ENCODE measurements around the gene CHST12.
"Not testable (repeated sequence)": the region's sequence is repeated elsewhere in the genome, so short reads cannot be mapped to it uniquely, and the experiment has no call there.

The CHST12 gene

DNA sequence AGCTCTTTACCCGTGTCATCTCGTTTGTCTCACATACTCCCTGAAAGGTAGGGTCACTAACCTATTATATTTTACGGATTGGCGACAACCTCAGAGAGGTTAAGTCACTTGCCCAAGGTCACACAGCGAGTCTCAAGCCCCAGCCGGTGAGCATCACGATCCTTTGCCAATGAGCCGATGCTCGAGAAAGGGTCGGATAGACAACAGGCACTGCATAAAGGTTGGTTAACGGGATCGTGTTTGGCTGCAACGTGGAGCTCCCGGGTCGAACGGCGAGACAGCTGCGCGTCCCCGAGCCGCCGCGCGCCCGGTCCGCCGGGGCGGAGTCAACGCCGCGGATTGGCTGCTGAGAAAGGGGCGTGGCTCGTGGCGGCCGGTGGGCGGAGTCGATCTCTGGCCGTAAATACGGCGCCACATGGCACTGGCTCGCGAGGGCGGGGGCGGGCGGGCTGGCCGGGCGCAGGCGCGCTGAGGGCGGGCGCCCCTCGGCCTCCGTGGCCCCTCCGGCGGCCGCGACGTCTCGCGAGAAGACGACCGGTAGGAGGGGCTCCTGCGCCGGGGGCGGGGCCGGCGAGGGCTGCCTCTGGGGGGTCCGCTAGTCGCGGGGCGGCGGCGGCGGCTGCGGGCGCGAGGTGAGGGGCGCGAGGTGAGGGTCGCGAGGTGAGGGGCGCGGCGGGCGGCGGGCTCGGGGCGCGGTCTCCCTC lies at the start of gene CHST12:
CHST12 (plus strand) TSS at position 598 of the 704 bp plus-strand sequence. CDS start 29,029 bp downstream, outside the sequence.
- DNase-seq = peak; percentile 89

DNA sequence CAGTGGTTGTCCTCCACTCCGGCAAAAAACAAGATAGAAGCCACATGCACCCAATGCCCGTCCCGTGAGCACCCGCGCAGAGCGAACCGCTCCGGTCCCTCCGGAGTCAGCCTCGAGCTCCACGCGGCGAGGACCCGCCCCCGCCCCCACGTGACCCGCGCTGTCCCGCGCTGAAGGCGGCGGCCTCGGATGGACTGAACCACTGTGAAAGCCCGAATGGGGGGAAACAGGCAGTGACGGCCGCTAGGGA lies 49.5 kb upstream of the CHST12 start:
- DNase-seq = peak; percentile 80

DNA sequence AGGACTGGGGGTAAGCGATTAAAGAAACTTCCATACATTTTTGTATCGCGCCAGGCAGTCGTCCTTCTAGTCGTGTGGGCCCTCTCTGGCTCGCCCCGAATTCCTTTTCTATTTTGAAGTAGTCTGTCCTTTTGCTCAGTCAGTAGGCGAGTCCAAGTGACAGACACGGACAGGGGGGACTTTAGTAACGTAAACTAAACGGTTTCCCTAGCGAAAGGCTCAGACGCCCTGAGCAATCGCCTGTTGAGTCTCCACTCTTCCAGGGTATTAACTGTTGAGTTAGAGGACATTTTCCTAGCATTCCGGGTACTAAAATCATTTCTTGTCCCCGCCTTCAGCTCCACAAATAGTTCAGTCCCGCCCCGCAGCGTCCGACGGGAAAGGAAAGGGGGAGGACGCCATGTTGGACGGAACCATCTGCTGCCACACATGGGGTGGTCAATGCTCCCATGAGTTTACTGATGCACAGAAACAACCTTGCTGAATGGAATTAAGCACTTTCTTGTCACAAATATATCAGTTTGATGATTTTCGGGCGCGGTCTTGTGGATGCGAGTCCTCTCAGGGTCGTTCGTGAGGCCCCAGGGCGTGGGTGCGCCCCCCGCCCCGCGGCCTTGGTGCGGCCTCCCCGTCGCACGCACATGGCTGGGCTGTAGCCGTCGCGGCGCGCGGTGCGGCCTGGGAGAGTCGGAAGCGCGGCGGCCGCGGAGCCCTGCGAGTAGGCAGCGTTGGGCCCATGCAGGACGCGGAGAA lies 49.0 kb upstream of the CHST12 start, which contains the start of gene EIF3B:
EIF3B (plus strand) TSS at position 642 of the 753 bp plus-strand sequence; CDS start at position 737, 95 bp downstream.
- DNase-seq = peak; percentile 89

DNA sequence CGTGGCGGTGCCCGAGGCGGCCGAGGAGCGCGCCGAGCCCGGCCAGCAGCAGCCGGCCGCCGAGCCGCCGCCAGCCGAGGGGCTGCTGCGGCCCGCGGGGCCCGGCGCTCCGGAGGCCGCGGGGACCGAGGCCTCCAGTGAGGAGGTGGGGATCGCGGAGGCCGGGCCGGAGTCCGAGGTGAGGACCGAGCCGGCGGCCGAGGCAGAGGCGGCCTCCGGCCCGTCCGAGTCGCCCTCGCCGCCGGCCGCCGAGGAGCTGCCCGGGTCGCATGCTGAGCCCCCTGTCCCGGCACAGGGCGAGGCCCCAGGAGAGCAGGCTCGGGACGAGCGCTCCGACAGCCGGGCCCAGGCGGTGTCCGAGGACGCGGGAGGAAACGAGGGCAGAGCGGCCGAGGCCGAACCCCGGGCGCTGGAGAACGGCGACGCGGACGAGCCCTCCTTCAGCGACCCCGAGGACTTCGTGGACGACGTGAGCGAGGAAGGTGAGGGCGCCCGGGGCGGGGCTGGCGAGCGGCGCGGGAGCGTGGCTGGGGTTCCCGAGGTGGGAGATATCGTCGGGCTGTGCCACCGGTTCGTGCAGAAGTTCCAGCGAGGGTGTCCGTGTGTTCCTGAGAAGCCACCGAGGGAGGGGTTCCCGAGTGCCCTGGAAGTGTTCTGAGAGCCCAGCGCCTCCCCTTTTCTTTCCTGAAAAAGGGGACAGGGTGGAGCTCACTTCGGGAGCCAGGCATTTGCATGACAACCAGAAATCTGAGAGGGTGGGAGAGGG lies 48.3 kb upstream of the CHST12 start:
- no peak for DNase-seq

DNA sequence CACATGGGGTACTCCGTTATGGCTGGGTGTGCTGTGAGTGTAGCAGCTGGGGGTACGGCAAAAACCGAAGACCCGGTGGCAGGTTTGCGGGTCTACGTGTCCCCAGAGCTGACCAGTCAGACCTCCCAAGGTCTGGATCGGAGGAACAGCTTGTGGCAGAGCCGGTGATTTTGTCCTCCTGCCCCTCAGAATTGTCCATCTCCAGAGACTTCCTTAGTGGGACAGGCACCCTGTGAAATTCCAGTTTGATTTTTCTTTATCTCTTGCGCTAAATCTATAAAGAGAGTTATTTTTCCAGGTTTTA lies 47.8 kb upstream of the CHST12 start:
- no peak for DNase-seq

DNA sequence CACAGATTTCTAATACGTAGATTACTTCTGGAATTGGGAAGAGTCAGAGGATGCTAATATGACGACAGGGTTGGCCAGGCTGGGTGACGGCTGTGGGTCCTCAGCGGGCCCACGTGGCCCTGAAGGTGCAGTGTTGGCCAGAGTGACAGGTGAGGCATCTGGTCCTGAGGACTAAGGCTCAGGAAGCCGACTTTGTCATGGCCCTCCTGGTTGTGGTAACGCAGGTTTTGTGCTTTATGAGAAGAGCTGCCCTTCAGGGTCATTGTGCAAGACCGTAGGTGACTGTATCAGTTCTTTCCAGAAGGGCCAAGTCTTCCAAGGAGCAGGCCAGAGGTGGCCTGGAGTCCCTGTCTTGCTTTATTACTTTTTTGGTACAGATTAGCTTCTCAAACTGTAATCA lies 46.2 kb upstream of the CHST12 start:
- no peak for DNase-seq

DNA sequence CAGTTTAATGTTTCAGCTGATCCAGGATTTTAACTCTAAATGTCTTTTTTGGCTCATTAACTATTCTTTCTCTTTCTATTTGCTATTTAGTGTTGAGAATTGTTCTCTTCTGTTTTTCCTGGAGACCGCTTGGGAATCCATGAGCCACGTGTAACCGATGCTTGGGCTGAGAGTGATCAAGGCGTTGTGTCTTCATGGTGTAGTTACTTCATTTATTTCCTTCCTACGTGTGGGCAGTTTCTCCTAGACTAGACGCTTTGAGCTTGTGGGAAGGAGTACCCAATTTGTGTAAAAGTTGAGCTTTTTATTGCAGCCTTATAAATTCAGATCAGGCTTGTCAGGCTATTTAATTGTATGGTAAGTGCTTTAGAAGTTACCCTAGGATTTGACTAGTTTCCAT lies 45.8 kb upstream of the CHST12 start:
- DNase-seq = no peak

DNA sequence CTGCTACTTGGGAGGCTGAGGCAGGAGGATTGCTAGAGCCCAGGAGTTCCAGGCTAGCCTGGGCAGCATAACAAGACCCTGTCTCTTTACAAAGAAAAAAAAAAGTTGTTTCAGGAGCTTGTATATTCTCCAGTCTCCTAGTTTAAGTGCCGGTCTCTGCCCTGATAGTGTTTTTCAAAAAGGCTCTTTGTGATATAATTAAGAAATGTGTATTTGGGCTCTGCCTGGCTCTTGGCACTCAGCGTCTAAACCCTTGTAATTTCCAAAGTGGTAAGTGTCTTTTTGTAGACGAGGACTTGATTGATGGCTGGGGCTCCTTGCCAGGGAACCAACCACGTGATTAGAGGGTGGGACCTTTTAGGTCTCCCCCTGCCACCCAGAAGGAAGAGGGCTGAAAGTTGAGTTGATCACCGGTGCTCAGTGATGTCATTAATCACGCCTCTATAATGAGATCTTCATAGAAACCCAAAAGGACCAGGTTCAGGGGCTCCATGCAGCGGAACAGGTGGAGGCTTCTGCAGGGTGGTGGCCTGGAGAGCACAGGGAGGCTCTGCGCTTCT lies 44.4 kb upstream of the CHST12 start:
- DNase-seq = no peak

DNA sequence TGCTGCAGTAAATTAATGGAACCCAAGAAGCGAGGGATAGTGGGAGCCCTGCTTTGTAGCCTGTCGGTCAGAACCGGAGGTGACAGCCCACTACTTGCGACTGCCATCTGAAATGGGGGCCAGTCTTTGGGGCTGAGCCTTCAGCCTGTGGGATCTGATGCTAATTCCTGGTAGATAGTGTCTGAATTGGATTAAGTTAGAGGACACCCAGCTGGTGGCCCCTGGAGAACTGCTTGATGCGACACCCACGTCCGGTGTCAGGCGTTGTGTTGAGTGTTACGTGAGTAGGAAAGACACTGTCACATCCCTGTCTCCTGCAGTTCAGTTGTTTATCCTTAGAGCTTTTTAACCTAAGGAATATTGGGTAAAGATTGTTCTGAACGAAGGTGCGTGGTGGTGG lies 43.8 kb upstream of the CHST12 start:
- DNase-seq = no peak

DNA sequence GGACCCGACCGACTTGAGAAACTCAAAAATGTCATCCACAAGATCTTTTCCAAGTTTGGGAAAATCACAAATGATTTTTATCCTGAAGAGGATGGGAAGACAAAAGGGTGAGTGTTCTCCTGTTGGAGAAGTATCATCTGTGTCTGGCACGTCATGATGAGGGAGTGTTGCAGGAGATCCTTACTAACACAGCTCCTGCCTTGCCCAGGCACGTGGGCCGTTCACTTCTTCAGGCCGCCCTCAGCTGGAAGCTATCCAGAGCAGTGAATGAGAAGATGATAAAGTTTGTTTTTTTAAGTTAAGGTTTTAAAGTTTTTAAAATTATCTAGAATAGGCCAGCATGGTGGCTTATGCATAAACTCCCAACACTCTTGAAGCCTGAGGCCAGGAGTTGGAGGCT lies 42.6 kb upstream of the CHST12 start:
- DNase-seq = no peak

DNA sequence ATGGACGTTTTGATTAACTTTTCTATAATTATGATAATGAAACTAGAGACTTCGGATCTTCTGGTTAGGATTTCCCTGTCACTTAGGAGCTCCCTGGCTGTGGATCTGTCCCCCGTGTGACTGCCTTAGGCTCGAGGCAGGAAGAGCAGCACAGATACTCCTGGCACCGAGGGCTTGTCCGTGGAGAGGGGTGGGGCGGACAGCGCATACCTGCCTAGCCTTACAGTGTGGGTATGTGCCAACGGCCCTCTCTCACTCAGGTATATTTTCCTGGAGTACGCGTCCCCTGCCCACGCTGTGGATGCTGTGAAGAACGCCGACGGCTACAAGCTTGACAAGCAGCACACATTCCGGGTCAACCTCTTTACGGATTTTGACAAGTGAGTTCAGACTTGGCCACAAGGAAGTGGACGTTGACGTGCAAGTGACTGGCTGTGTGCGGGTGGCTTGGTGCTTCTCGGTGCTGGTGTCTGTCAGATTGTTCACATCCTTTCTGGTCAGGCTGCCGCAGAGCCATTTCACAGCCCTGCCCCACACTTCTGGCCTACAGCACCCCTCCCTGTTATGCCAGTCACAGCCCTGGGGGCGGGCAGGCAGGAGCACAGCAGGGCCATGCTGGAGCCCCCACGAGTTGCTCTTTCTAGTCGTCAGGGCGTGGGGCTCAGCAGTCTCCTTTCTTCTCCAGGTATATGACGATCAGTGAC lies 40.9 kb upstream of the CHST12 start:
- no peak for DNase-seq

DNA sequence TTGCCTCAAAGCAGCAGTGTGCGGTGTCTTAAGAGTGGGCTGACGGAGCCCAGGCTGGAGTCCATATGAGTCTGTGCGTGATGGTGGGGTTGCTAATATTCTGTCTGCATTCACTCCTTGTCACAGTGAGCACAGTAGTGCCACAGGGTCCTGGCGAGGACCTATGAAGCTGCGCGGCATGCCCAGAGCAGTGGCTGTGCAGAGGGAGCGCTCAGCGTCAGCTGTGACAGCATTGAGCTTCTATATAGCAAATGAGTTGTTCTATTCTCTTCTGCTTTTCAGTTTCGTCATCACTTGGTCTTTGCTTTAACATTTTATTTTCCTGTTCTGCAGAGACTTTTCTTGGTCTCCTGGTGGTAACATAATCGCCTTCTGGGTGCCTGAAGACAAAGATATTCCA lies 34.3 kb upstream of the CHST12 start:
- DNase-seq = no peak

DNA sequence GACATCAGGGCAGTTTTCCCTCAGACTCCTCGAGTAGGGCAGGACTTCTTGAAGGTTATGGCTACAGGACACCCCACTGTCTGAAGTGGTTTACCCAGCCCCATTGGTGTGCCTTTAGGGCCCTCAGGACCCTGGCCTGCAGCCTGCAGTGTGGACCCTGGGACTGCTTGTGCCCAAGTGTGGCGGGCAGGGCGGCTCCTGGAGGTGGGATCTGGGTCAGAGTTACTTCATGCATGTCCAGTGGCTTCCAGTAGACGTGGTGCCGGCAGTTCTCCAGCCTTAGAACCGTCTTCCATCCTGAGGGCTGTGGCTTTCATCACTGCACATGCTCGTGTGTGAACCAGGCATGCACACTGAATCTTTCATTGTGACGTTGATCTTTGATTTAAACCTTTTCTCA lies 32.1 kb upstream of the CHST12 start:
- DNase-seq = no peak

DNA sequence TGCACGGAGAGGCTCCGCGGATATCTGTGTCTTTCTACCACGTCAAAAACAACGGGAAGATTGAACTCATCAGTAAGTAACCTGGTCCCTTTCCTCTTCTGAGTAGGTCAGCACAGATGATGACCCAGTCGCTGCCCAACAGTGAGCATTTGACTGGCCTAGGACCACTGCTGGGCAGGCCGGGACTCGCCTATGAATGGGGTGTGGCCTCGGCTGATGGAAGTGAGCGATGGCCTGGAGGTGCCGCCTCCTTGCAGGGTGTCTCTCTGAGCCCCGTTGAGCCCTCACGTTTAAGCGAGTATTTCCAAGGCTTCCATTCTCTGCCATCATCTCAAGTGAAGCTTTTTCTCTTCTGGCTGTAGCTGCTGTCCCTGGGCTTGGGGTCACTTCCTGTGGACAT lies 30.7 kb upstream of the CHST12 start:
- DNase-seq = no peak

DNA sequence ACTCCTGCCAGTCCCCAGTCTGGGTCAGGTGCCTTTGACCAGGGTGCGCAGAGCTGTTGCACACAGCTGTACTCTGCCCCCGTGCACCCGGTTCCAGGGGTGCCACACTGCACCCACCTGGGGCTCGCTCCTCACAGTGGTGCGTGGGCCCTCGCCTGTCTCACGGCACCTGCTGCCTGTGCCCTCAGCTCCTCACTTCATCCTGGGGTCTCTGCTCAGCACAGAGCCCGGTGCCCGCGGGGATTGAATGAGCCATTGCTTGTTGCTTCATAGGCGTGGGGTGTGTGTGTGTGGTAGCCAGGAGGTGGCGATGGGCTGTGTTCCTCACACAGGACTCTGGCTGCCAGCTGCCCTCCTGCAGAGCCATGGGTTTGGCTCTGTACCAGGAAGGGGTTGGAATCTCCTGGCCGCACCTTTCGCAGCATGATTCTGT lies 30.3 kb upstream of the CHST12 start:
- no peak for DNase-seq

DNA sequence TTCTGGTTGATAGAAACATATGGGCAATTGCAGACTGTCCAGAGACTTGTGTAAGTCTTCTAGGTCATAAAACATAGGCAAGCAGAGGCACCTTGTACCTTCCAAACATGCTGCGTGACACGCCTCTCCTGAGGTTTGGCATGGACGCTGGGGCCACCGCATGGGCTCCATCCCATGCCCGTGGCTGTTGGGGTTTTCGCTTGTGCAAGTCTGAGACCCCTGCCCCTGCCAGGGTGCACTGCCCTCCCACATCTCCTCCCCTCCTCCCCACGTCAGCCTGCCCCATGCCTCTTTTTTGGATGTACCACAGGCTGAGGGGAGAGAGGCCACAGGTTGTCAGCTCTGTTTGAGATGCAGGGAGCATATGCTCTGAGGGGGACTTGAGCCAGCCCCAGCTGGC lies 29.8 kb upstream of the CHST12 start:
- DNase-seq = no peak

DNA sequence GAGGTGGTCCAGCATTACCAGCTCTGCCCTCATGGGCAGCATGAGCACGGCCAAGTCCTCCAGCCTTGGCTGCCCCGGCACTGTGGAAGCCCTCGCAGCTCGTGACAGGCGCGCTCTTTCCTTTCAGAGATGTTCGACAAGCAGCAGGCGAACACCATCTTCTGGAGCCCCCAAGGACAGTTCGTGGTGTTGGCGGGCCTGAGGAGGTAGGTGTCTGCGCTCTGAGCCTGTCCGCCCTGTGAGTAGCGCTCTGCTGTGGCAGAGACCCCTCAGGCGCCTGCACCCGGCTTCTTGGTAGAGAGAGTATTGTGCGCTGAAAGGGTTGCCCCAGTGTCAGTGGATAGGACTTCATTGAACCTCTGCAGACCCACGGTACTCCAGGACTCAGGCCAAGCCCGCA lies 29.0 kb upstream of the CHST12 start:
- DNase-seq = no peak

DNA sequence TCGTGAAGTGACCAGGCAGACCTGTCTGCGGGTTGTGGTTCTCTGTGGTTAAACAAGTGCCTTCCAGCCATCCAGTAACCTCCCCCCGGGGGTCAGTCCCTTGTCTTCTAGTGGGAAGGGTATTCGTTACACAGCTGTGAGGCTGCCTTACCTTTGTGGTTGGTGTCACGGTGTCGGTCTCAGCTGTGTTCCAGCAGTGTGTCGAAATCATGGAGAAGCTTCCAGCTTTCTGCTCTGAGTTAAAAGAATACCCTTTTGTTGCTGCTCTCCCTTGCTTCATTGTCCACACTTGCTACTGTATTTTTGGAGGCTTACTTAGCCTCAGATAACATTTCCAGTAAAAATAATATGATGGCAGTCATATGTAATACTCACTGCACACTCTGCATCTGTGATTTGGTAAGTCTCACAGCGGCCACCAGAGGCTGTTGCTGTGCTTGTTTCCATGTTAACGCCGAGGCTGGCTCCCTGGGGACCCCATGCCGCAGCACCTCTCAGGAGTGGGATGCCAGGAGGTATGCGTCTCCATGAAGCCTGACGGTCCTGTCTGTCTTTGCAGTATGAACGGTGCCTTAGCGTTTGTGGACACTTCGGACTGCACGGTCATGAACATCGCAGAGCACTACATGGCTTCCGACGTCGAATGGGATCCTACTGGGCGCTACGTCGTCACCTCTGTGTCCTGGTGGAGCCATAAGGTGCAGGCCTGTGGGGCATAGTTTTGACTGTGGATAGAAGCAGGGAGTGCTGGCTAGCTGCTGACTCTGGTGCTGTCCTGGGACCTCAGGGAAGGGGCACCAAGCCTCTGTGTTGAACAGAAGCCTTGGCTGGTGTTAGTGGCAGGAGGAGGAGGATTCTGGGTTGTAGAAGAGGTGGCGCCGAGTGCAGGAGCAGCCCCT lies 28.3 kb upstream of the CHST12 start:
- no peak for DNase-seq

DNA sequence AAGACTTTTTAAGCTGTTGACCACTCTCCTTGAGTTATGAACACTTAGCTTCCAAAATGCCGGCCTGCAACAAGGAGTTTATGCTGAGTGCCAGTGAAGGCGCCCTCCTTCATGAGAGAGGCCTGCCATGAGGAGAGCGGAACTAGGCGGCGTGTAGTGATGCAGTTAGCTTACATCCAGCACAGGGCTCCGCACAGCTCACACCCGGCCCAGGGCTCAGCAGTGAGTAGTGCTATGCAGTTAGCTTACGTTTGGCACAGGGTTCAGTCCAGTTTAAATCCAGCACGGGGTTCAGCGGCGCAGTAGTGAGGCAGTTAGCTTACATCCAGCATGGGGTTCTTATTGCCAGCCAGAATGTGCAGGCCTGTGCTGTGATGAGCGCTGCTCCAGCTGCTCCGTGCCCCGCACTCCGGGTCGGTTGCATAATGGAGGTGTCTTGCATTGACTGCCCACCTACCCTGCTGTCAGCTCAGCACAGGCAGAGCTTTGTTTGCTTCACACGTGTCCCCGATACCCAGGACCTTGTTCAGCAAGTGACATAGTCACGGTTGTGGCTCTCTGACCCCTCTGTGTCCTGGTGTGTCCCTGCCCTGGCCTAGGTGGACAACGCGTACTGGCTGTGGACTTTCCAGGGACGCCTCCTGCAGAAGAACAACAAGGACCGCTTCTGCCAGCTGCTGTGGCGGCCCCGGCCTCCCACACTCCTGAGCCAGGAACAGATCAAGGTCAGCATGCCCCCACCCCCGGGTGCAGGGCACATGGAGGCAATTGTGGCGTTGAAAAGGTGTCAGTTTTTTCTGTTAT lies 26.9 kb upstream of the CHST12 start:
- no peak for DNase-seq

DNA sequence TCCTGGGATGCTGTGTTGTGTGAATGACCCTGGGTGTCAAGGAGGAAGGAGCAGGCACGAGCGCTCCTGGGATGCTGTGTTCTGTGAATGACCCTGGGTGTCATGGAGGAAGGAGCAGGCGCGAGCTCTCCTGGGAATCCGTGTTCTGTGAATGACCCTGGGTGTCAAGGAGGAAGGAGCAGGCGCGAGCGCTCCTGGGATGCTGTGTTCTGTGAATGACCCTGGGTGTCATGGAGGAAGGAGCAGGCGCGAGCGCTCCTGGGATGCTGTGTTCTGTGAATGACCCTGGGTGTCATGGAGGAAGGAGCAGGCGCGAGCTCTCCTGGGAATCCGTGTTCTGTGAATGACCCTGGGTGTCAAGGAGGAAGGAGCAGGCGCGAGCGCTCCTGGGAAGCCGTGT lies 25.9 kb upstream of the CHST12 start:
- DNase-seq = not testable (repeated sequence)

DNA sequence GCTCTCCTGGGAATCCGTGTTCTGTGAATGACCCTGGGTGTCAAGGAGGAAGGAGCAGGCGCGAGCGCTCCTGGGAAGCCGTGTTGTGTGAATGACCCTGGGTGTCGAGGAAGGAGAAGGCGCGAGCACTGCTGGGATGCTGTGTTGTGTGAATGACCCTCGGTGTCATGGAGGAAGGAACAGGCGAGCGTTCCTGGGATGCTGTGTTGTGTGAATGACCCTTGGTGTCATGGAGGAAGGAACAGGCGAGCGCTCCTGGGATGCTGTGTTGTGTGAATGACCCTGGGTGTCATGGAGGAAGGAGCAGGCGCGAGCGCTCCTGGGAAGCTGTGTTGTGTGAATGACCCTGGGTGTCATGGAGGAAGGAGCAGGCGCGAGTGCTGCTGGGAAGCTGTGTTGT lies 25.3 kb upstream of the CHST12 start:
- DNase-seq = not testable (repeated sequence)

All from kidney glomerular epithelial cell (primary cell).